Neural cell (in vitro differentiated cells): ENCODE results near the gene SLC35A4.

ENCODE experiments used
- EZH2 ChIP-seq: fragments of 200-600, 300-800 bp; shearing (Covaris generic), sonication (generic); IDR thresholded peaks from 2 replicates; pipeline ENCODE4 v1.6.1; 2014; ENCODE audit warnings: antibody characterized with exemption, low read length, borderline replicate concordance, mild to moderate bottlenecking; ENCODE audit not compliant: insufficient read depth, poor library complexity, severe bottlenecking
- TF ChIP-seq, protein P1 (sequence below): fragments of 450-650 bp; IDR thresholded peaks from 2 replicates; pipeline ENCODE4 v1.5.1; 2014; ENCODE audit warnings: antibody characterized with exemption, mild to moderate bottlenecking, moderate library complexity; ENCODE audit not compliant: poor library complexity, severe bottlenecking

DNA sequence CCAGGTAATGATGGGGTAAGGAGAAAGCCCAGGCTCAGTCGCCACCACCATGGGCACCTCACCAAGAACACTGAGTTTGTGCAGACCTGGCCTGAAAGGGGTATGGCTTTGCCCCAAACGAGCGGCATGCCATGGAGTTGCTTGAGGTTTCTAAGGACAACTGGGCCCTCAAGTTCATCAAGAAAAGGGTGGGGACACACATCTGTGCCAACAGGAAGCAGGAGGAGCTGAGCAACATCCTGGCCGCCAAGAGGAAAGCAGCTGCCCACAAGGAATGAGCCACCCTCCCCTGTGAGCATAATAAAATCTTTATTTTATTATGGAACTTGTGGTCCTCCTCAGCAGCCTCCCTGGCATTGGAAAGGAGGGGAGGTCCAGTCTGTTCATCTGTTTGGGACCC is 44.5 kb downstream of the SLC35A4 start:
- no peak for TF ChIP-seq EZH2
- TF ChIP-seq, protein P1, sequence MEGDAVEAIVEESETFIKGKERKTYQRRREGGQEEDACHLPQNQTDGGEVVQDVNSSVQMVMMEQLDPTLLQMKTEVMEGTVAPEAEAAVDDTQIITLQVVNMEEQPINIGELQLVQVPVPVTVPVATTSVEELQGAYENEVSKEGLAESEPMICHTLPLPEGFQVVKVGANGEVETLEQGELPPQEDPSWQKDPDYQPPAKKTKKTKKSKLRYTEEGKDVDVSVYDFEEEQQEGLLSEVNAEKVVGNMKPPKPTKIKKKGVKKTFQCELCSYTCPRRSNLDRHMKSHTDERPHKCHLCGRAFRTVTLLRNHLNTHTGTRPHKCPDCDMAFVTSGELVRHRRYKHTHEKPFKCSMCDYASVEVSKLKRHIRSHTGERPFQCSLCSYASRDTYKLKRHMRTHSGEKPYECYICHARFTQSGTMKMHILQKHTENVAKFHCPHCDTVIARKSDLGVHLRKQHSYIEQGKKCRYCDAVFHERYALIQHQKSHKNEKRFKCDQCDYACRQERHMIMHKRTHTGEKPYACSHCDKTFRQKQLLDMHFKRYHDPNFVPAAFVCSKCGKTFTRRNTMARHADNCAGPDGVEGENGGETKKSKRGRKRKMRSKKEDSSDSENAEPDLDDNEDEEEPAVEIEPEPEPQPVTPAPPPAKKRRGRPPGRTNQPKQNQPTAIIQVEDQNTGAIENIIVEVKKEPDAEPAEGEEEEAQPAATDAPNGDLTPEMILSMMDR, result no peak
